Brain microvascular endothelial cell (primary cell): ENCODE measurements around the gene CTDP1.

ENCODE experiments used
- DNase-seq: peaks from one replicate; pipeline ENCODE4 v3.0.0-alpha.2; 2020
- H3K27ac ChIP-seq: fragments of 250-450 bp; sonication (Bioruptor Pico); 2 replicates; pipeline ENCODE4 v1.5.1; 2020; ENCODE audit warnings: mild to moderate bottlenecking, moderate library complexity
- H3K27me3 ChIP-seq: fragments of 250-450 bp; sonication (Bioruptor Pico); replicated peaks from 2 replicates; pipeline ENCODE4 v1.5.1; 2020; ENCODE audit warnings: mild to moderate bottlenecking
- H3K36me3 ChIP-seq: fragments of 250-450 bp; sonication (Bioruptor Pico); replicated peaks from 2 replicates; pipeline ENCODE4 v1.5.1; 2020; ENCODE audit warnings: mild to moderate bottlenecking
- H3K4me3 ChIP-seq: 2 replicates; pipeline ENCODE4 v1.5.1; 2011; ENCODE audit warnings: low read depth, mild to moderate bottlenecking, control low read depth, low read length, moderate library complexity
- in situ Hi-C: cut with HindIII; loops from 2 replicates; pipeline ENCODE4 v1.10.0; 2017; ENCODE audit warnings: low sequenced_read_pairs, low pct_ligation_motif_present
- TF ChIP-seq, protein P1 (sequence below): IDR thresholded peaks from 2 replicates; pipeline ENCODE4 v1.5.1; 2011; ENCODE audit warnings: low read depth, mild to moderate bottlenecking, moderate library complexity, low read length, control low read depth, inconsistent platforms; ENCODE audit errors: missing control alignments

CTDP1 gene

DNA sequence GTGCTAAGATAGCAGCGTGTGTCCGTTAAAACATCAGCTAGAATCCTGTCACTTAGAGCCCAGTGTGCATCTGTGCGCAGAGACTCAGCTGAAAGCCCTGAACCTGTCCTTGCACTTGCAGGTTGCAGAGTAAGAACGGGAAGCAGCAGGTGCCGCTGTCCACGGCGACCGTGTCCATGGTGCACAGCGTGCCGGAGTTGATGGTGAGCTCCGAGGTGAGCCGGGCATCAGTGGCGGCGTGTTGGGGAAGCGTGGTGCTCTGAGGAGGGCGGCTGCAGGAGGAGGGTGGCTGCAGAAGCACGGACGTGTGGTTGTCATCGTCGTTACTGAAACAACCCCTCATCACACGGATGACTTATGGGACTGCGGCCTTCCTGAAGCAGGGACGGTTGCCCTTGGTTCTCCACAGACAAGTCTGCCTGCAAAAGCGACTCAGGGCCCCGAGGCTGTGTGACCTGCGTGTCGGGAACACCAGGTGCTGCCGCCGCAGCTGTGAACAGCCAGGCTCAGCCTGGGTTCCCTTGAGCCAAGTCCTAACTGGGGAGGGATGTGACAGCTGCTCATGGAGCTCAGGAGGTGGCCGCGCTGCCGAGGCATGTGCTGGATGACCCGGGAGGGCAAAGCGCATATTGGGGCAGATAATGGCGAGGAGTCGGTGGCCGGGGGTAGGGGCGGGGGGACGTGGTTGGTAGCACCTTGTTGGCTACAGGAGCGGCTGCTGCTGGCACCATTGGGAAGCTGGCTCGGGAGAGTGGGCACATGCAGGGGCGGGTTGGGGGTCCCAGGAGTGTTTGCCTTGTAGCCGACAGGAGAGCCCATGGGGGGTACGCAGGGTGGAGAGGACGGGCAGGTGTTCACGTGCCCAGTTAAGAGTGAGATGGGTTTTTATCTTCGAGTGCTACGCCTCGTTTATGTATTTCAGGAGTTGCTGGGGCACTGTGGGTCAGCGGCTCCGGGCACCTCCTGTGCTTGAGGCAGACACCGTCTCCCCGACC, 16.6 kb downstream of the CTDP1 start:
- no peak for DNase-seq
- in situ Hi-C loops = no loop called here

DNA sequence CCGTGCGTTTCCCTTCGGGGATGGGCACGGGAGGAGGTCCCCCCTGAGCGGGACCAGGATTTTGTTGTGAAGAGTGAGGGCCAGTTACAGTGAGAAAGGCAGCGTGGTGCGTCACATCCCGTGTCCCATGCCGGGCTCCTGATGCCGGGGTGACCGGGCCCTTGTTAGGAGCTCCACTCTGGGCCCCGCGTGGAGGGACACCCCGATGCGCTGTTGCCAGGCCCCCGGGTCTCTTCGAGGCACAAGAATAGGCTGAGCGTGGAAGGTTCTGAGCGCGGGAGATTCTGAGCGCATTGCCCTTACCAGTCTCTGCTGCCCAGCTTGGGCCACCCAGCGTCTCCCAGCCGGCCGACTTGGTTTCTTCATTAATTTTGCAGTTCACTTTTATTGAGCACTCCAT, 17.6 kb downstream of the CTDP1 start:
- H3K4me3 ChIP-seq = no peak overlapping the region
- H3K27me3 ChIP-seq = no peaks in the 10 kb centered on the region
- no peak for DNase-seq
- H3K27ac ChIP-seq = no peak overlapping the region
- TF ChIP-seq, protein P1, sequence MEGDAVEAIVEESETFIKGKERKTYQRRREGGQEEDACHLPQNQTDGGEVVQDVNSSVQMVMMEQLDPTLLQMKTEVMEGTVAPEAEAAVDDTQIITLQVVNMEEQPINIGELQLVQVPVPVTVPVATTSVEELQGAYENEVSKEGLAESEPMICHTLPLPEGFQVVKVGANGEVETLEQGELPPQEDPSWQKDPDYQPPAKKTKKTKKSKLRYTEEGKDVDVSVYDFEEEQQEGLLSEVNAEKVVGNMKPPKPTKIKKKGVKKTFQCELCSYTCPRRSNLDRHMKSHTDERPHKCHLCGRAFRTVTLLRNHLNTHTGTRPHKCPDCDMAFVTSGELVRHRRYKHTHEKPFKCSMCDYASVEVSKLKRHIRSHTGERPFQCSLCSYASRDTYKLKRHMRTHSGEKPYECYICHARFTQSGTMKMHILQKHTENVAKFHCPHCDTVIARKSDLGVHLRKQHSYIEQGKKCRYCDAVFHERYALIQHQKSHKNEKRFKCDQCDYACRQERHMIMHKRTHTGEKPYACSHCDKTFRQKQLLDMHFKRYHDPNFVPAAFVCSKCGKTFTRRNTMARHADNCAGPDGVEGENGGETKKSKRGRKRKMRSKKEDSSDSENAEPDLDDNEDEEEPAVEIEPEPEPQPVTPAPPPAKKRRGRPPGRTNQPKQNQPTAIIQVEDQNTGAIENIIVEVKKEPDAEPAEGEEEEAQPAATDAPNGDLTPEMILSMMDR = no peak
- peaks cover 29% of the 10 kb centered on the region for H3K36me3 ChIP-seq
- in situ Hi-C loops = no loop called here

More for the DNA sequence above, 16.6 kb downstream of the CTDP1 start:
- H3K36me3 ChIP-seq = peaks cover 27% of the 10 kb centered on the region
- H3K4me3 ChIP-seq = no peak overlapping the region
- H3K27ac ChIP-seq = no peak overlapping the region
- TF ChIP-seq, protein P1 = no peak
- no peaks in the 10 kb centered on the region for H3K27me3 ChIP-seq

DNA sequence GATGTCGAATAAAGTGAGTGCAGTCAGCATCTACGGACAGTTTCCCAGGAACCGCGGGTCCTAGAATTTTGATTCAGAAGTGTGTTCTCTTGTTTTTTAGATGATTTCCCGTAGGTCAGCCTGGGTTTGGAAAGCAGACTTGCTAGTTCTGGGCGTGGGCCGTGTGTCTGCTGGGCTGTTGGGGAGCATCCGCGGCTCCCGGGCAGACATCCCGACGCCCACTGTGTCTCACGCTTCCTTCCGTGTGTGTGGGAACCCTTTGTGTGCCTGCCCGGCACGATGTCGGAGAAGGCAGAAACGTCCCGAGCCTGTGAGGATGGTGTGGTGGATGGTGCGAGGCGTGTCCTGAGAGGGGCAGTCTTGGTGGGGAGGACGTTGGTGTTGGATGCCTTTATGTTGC, 18.4 kb downstream of the CTDP1 start:
- H3K36me3 ChIP-seq = peaks cover 29% of the 10 kb centered on the region
- no peak for DNase-seq
- no peak overlapping the region for H3K4me3 ChIP-seq
- in situ Hi-C loops = no loop called here
- no peaks in the 10 kb centered on the region for H3K27me3 ChIP-seq
- no peak overlapping the region for H3K27ac ChIP-seq
- TF ChIP-seq, protein P1 = no peak

DNA sequence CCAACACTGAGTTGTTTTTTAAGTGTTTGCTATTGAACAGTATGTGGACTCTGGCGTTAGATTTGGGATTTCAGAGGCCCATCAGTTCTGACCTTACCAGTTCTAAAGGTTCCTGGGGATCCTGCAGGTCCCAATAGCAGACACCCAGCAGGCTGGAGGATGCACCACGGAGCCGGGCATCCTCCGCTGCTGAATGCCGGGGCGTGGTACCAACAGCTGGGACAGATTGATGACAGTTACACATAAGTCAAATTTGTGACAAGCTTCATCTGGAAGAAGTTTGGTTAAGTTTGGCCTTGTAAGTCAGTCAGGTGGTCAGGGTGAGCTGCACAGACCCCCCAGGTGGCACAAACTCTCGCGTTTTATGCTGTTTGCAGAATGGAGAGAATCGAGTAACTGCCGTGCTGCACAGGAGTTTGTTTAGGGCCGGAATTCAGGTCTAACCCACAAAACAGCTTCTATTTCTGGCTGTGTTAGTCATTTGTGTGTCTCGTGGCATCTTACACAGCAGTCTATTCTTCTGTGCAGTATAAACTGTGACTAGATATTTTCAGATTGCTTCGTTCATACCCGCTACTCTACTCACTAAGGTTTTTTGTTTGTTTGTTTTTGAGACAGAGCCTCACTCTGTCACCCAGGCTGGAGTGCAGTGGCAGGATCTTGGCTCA, 19.2 kb downstream of the CTDP1 start:
- peaks cover 31% of the 10 kb centered on the region for H3K36me3 ChIP-seq
- TF ChIP-seq, protein P1 = no peak
- no peak overlapping the region for H3K4me3 ChIP-seq
- DNase-seq = peak; percentile 45
- in situ Hi-C loops = no loop called here
- H3K27me3 ChIP-seq = no peaks in the 10 kb centered on the region
- no peak overlapping the region for H3K27ac ChIP-seq

DNA sequence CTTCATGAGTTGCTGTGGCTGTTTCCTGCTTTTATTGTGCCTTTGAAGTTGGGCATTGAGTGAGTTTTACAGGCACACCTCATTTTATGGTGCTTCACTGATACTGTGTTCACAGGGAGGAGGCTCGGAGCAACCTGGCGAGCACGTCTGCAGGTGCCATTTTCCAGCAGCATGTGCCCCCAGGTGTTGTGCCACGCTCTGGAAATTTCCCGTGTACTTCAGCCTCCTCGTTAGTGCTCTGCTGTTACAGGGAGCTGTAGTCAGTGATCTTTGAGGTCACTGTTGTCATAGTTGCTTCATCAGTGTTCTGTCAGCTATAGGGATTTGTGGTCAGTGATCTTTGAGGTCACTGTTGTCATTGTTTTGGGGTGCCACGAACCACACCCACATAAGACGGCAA, 20.1 kb downstream of the CTDP1 start:
- TF ChIP-seq, protein P1 = no peak
- peaks cover 33% of the 10 kb centered on the region for H3K36me3 ChIP-seq
- in situ Hi-C loops = no loop called here

More for the DNA sequence above, 20.1 kb downstream of the CTDP1 start:
- DNase-seq = no peak
- Histone ChIP-seq H3K4me3 (no peak overlapping the region), H3K27ac (no peak overlapping the region), H3K27me3 (no peaks in the 10 kb centered on the region)
